ENCODE measurements around the gene TTLL11. TPM values are rescaled to one million over a fixed set of nuclear protein-coding genes. Genes with fewer than 3 reads are reported as not detected.

Gene TTLL11
- total RNA-seq, 2 experiments from 2014 or later = 0.56 to 1.4 TPM

DNA sequence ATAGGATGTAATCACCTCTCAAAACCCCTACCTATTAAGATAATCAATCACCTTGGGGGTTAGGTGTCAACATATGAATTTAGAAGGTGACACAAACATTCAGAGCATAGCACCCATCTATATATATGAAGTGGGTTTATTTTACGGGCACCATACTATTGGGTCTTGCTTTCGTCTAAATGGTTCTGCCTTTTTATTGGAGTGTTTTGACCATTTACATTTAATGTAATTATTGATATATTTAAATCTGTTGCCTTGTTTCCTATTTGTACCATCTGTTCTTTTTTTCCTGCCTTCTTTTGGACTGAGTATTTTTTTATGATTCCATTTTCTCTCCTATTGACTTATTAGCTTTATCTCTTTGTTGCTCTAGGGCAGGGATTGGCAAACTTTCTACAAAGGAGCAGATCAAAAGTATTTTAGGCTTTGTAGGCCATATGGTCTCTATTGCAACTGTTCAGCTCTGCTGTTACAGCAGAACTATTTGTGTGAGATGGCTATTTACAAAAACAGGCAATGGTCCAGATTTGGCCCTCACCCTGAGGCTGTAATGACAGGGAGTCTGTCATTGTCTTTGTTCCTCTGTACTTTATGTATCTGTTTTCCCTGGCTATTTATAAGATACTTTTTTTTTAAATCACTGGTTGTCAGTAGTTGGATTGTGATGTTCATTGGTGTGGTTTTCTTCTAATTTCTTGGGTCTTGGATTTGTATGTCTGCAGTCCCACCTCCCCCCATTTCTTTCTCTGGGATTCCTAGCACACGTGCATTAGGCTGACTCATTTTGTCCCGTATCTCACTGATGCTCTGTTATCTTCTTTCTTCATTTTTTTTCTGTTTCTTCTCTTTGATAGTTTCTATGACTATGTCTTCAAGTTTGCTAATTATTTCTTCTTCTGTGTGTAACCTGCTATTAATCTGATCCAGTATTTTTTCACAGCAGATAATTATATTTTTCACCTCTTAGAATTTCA, 314.6 kb downstream of the TTLL11 start:
- Mint-ChIP-seq H3K4me1 (ENCODE audit: low read depth) (no peaks in the 10 kb centered on the region), H3K27me3 (no peaks in the 10 kb centered on the region), H3K9me3 (peaks cover 3% of the 10 kb centered on the region), H3K36me3 (ENCODE audit: low read depth) (no peaks in the 10 kb centered on the region), H3K27ac (no peak overlapping the region), H3K4me3 (no peak overlapping the region)
- TF ChIP-seq, protein P1, sequence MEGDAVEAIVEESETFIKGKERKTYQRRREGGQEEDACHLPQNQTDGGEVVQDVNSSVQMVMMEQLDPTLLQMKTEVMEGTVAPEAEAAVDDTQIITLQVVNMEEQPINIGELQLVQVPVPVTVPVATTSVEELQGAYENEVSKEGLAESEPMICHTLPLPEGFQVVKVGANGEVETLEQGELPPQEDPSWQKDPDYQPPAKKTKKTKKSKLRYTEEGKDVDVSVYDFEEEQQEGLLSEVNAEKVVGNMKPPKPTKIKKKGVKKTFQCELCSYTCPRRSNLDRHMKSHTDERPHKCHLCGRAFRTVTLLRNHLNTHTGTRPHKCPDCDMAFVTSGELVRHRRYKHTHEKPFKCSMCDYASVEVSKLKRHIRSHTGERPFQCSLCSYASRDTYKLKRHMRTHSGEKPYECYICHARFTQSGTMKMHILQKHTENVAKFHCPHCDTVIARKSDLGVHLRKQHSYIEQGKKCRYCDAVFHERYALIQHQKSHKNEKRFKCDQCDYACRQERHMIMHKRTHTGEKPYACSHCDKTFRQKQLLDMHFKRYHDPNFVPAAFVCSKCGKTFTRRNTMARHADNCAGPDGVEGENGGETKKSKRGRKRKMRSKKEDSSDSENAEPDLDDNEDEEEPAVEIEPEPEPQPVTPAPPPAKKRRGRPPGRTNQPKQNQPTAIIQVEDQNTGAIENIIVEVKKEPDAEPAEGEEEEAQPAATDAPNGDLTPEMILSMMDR (IDR thresholded peaks at IDR 0.05) = no peak
- ATAC-seq (no peak), DNase-seq (no peak)
- POLR2A ChIA-PET = interaction anchor here (0.7 kb wide), 2 partner anchors 52 to 186 kb away, joined by 3 read pairs; no protein-coding TSS in a partner anchor
- intact Hi-C loops (cut with micrococcal nuclease) = no loop called here
- CTCF ChIA-PET = no interaction called here

- intact Hi-C loops (cut with micrococcal nuclease) = no loop called here
- TF ChIP-seq, protein P1 (IDR thresholded peaks at IDR 0.05) = no peak
- CTCF ChIA-PET = no interaction called here
- H3K4me3 Mint-ChIP-seq = no peak overlapping the region
- POLR2A ChIA-PET = no interaction called here
- no peaks in the 10 kb centered on the region for H3K27me3 Mint-ChIP-seq
- no peak overlapping the region for H3K27ac Mint-ChIP-seq
- no peaks in the 10 kb centered on the region for H3K4me1 Mint-ChIP-seq (ENCODE audit: low read depth)
- H3K9me3 Mint-ChIP-seq = peaks cover 3% of the 10 kb centered on the region
- H3K36me3 Mint-ChIP-seq (ENCODE audit: low read depth) = no peaks in the 10 kb centered on the region
- ATAC-seq (no peak), DNase-seq (no peak)
These were observed 316.1 kb downstream of the TTLL11 start for GRCh38 chr9:121776739-121777637.

DNA sequence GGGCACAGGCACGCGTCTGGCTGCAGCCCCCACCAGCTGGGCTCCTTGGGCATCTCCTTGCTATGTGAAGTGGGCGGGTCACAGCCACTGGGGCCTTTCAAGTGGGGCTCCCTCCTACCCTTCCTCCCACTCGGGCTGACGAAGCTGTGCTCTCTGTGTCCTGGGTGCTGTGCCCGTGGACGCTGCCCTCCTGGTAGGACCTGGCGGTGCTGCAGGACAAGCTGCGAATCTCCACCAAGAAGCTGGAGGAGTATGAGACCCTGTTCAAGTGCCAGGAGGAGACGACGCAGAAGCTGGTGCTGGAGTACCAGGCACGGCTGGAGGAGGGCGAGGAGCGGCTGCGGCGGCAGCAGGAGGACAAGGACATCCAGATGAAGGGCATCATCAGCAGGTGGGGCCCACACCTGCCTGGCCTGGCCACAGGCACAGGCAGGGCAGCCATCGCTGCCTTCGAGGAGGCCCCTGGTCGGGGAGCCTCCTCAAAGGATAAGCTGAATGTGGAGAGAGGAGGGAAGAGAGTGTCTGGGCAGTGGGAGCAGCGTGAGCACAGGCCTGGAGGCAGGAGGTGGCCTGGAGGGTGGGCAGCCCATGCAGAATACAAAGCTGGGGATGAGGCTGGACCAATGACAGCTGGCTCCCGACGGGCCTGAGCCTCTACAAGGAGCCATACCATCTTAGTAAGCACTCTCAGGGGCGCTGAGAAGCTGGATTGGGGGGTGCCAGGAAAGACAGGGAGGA, 316.9 kb downstream of the TTLL11 start:
- DNase-seq = no peak
- Mint-ChIP-seq H3K36me3 (ENCODE audit: low read depth) (no peaks in the 10 kb centered on the region), H3K4me1 (ENCODE audit: low read depth) (no peaks in the 10 kb centered on the region), H3K4me3 (no peak overlapping the region), H3K9me3 (peaks cover 3% of the 10 kb centered on the region), H3K27me3 (no peaks in the 10 kb centered on the region), H3K27ac (no peak overlapping the region)
- CTCF ChIA-PET = no interaction called here
- ATAC-seq = no peak
- intact Hi-C loops (cut with micrococcal nuclease) = no loop called here
- TF ChIP-seq, protein P1 (IDR thresholded peaks at IDR 0.05) = no peak
- POLR2A ChIA-PET = no interaction called here

GRCh38 chr9:121774715-121775613, 318.1 kb downstream of the TTLL11 start:
- Mint-ChIP-seq H3K4me1 (ENCODE audit: low read depth) (no peaks in the 10 kb centered on the region), H3K27me3 (no peaks in the 10 kb centered on the region), H3K9me3 (peaks cover 3% of the 10 kb centered on the region), H3K27ac (no peak overlapping the region), H3K4me3 (no peak overlapping the region), H3K36me3 (ENCODE audit: low read depth) (no peaks in the 10 kb centered on the region)
- intact Hi-C loops (cut with micrococcal nuclease) = no loop called here
- DNase-seq = no peak
- ChIA-PET POLR2A (no interaction called here), CTCF (no interaction called here)
- TF ChIP-seq, protein P1 (IDR thresholded peaks at IDR 0.05) = no peak
- ATAC-seq = no peak

All from activated CD8-positive, alpha-beta T cell treated with anti-CD3 and anti-CD28 coated beads for 36 hours (primary cell).